ENCODE measurements around the gene HDGFL3.

DNA sequence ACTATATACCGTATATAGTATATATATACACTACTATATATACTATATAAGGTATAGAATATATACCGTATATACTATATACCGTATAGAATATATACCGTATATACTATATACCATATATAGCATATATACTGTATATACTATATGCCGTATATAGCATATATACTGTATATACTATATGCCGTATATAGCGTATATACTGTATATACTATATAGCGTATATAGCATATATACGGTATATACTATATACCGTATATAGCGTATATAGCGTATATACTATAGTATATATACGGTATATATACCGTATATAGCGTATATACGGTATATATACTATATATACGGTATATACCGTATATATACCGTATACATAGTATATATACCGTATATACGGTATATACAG lies 22.6 kb upstream of the HDGFL3 start:
- no peak for TF ChIP-seq POLR2A (IDR thresholded peaks at IDR 0.05)
- TF ChIP-seq CTCF (IDR thresholded peaks at IDR 0.05) = no peak
- TF ChIP-seq POLR2AphosphoS5 (IDR thresholded peaks at IDR 0.05) = no peak

Measured in breast epithelium (tissue), 3 donors.